OCI-LY7 (cell line): ENCODE results near the gene TMEM123. TPM values are rescaled to one million over a fixed set of nuclear protein-coding genes. Genes with fewer than 3 reads are reported as not detected.
A peak's percentile ranks its signal among the peaks of the same experiment; 100 is the strongest.

ENCODE experiments used
- BruUV-seq: library from RNA; stranded (reverse); fragments of 400-500 nt; replicated peaks from 2 replicates; lab custom pipeline; 2021; lab: Mats Ljungman, UMichigan
- CTCF ChIA-PET: fragments of 300-600 bp; sonication (Branson Sonifier 250); formaldehyde crosslinking; loops from one replicate; lab custom pipeline; 2022; ENCODE audit warnings: antibody characterized with exemption; ENCODE audit not compliant: unreplicated experiment; lab: Charles Lee
- POLR2A ChIA-PET: fragments of 300-600 bp; sonication (Branson Sonifier 250); formaldehyde crosslinking; loops from one replicate; lab custom pipeline; 2022; ENCODE audit warnings: antibody characterized with exemption; lab: Charles Lee
- DNase-seq: peaks from one replicate; pipeline ENCODE4 v3.0.0-alpha.2; 2015; ENCODE audit warnings: low spot score
- H2AFZ ChIP-seq: fragments of 200-600 bp; sonication (generic), shearing (Covaris generic); 2 replicates; pipeline ENCODE4 v1.6.1; 2014; ENCODE audit warnings: mild to moderate bottlenecking, antibody characterized with exemption, low read length, moderate library complexity
- H3K27ac ChIP-seq: fragments of 200-600 bp; sonication (generic); 2 replicates; pipeline ENCODE4 v1.5.1; 2014; ENCODE audit warnings: mixed run types, low read depth, mild to moderate bottlenecking, moderate library complexity, low read length, inconsistent platforms; ENCODE audit not compliant: poor library complexity, severe bottlenecking
- H3K36me3 ChIP-seq: fragments of 200-600 bp; sonication (generic); 2 replicates; pipeline ENCODE4 v1.6.1; 2014; ENCODE audit warnings: mild to moderate bottlenecking, antibody characterized with exemption, low read length, moderate library complexity, mixed read lengths; ENCODE audit not compliant: insufficient read depth
- H3K4me1 ChIP-seq: fragments of 200-600 bp; sonication (generic); 2 replicates; pipeline ENCODE4 v1.5.1; 2014; ENCODE audit warnings: mild to moderate bottlenecking, low read length; ENCODE audit not compliant: insufficient read depth, poor library complexity, severe bottlenecking
- H3K4me2 ChIP-seq: fragments of 200-600 bp; sonication (generic); 2 replicates; pipeline ENCODE4 v1.6.1; 2014; ENCODE audit warnings: mild to moderate bottlenecking, low read length
- H3K4me3 ChIP-seq: fragments of 200-600 bp; sonication (generic); 2 replicates; pipeline ENCODE4 v1.5.1; 2014; ENCODE audit warnings: mild to moderate bottlenecking, low read depth, low read length; ENCODE audit not compliant: poor library complexity, severe bottlenecking
- H3K79me2 ChIP-seq: fragments of 200-600 bp; sonication (generic); 2 replicates; pipeline ENCODE4 v1.6.1; 2016; ENCODE audit warnings: low read depth, mild to moderate bottlenecking, low read length, moderate library complexity, mixed read lengths; ENCODE audit not compliant: insufficient read depth
- H3K9me2 ChIP-seq: fragments of 200-600 bp; sonication (generic); 2 replicates; pipeline ENCODE4 v1.6.1; 2016; ENCODE audit warnings: mild to moderate bottlenecking, low read length, mixed read lengths; ENCODE audit not compliant: insufficient read depth
- H3K9me3 ChIP-seq: fragments of 200-600 bp; sonication (generic); 2 replicates; pipeline ENCODE4 v1.6.1; 2014; ENCODE audit warnings: mild to moderate bottlenecking, mixed run types, low read length, mixed read lengths
- H4K20me1 ChIP-seq: fragments of 200-600 bp; sonication (generic); 2 replicates; pipeline ENCODE4 v1.6.1; 2014; ENCODE audit warnings: mild to moderate bottlenecking, antibody characterized with exemption, low read length, moderate library complexity, mixed read lengths; ENCODE audit not compliant: insufficient read depth
- EZH2phosphoT487 ChIP-seq: fragments of 200-600 bp; sonication (generic); IDR thresholded peaks from 2 replicates; pipeline ENCODE4 v1.6.1; 2018; ENCODE audit warnings: low read depth, borderline replicate concordance, mild to moderate bottlenecking, mixed run types, antibody characterized with exemption, low read length, moderate library complexity, mixed read lengths
- intact Hi-C: fragments of 100-400 bp; cut with micrococcal nuclease; formaldehyde crosslinking; loops from one replicate; pipeline ENCODE4 v1.10.0; 2022; ENCODE audit not compliant: unreplicated experiment
- total RNA-seq, 2 experiments: library from RNA; depleted of rRNA in 1 of 2; stranded (reverse); fragments of >200 nt in 1 of 2; shearing (Covaris generic) in 1 of 2; gene quantifications; 2 replicates each; pipeline ENCODE4 v1.2.3, GENCODE V29; 2014 to 2022
- TF ChIP-seq, protein P1 (sequence below): fragments of 200-600 bp; sonication (generic); conservative IDR thresholded peaks from 2 replicates; pipeline ENCODE4 v1.5.1; 2014; ENCODE audit warnings: mild to moderate bottlenecking, antibody characterized with exemption, low read length, moderate library complexity, mixed read lengths

Gene TMEM123
- total RNA-seq, 2 experiments from 2014 or later, result 127 to 232 TPM

DNA sequence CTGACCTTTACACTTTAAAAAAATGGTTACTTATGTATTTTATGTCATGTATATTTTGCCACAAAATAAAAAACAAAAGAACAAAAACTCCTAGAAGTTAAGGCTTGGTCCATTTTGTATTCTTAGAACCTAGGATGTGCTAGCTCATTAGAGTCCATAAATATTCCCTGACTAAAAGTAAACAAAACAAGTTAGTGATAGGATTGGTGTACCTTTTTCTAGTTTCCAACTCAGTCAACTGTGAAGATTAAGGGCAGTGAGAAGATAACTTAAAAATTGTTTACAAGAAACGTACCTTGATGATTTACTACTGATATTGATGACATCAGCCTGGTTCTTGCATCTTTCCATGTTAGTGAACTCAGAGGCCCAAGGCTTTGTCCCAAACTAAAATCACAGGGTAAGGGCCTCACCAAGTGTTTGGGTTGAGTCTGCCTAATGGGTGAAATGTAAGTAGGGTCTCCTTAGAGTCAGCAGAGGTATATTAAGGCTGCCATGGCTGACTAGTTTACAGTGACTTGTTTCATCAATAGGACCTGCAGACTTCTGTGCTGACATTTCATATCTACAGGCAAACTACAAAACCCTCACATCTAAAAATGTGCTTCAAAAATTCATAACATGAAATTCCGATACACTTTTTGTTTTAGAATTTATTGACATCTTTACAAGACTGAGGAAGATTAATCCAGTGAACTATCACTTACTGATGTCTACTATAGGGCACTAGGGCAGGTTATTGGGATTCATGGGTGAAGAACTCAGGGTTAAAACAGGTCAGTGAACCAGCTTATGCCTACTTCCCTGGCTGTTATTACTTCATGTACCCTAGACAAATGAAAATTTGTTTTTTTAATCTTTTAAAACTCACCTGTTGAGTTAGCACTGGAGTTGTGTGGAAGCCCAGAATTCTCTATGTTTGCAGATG, 4.4 kb downstream of the TMEM123 start:
- Histone ChIP-seq H3K9me2 (no peaks in the 10 kb centered on the region), H3K27ac (peak overlapping the region; percentile 3), H3K79me2 (peaks cover 92% of the 10 kb centered on the region), H3K4me3 (peak overlapping the region; percentile 95), H4K20me1 (peaks cover 43% of the 10 kb centered on the region), H3K36me3 (peaks cover 78% of the 10 kb centered on the region), H3K4me1 (peaks cover 43% of the 10 kb centered on the region), H3K9me3 (peaks cover 12% of the 10 kb centered on the region; the same call in 1 of the 2 replicates), H3K4me2 (peak overlapping the region; percentile 92), H2AFZ (no peak overlapping the region)
- POLR2A ChIA-PET, result interaction anchor here (0.7 to 2.6 kb wide), 7 partner anchors 9 to 56 kb away, joined by 3 to 11 read pairs (median 4); no protein-coding TSS in a partner anchor
- intact Hi-C loops, result no loop called here
- DNase-seq, result no peak
- CTCF ChIA-PET, result no interaction called here
- TF ChIP-seq, protein P1, sequence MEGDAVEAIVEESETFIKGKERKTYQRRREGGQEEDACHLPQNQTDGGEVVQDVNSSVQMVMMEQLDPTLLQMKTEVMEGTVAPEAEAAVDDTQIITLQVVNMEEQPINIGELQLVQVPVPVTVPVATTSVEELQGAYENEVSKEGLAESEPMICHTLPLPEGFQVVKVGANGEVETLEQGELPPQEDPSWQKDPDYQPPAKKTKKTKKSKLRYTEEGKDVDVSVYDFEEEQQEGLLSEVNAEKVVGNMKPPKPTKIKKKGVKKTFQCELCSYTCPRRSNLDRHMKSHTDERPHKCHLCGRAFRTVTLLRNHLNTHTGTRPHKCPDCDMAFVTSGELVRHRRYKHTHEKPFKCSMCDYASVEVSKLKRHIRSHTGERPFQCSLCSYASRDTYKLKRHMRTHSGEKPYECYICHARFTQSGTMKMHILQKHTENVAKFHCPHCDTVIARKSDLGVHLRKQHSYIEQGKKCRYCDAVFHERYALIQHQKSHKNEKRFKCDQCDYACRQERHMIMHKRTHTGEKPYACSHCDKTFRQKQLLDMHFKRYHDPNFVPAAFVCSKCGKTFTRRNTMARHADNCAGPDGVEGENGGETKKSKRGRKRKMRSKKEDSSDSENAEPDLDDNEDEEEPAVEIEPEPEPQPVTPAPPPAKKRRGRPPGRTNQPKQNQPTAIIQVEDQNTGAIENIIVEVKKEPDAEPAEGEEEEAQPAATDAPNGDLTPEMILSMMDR, result no peak
- no peak for TF ChIP-seq EZH2phosphoT487
- no TSS peak for BruUV-seq

DNA sequence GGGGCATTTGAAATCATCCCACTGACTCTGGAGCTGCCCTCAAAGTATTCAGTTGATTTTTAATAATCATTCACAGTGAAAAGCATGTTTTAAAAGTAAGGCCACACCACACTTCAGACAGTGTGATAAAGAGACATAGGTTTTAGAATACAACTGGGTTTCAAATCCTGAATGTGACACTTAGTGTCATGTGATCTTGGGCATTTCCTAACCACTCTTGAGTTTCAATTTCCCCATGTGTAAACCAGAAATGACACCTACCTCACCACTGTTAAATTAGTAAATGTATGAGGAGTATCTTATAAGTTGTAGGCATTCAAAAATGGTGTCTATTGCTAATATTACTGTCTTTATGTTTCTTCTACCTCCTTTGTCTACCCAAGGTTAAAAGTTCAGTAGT, 5.4 kb downstream of the TMEM123 start:
- H4K20me1 ChIP-seq, result peaks cover 43% of the 10 kb centered on the region
- H2AFZ ChIP-seq, result no peak overlapping the region
- no peaks in the 10 kb centered on the region for H3K9me2 ChIP-seq
- no peak overlapping the region for H3K27ac ChIP-seq
- no TSS peak for BruUV-seq
- CTCF ChIA-PET, result no interaction called here
- peaks cover 97% of the 10 kb centered on the region for H3K79me2 ChIP-seq
- no peak for DNase-seq
- H3K4me2 ChIP-seq, result no peak overlapping the region; the same call in 1 of the 2 replicates
- H3K36me3 ChIP-seq, result peaks cover 78% of the 10 kb centered on the region
- intact Hi-C loops, result no loop called here
- H3K4me3 ChIP-seq, result no peak overlapping the region
- POLR2A ChIA-PET, result interaction anchor here (0.7 to 1.0 kb wide), 3 partner anchors 8 to 29 kb away, joined by 3 to 4 read pairs (median 3); no protein-coding TSS in a partner anchor
- TF ChIP-seq EZH2phosphoT487, result no peak
- TF ChIP-seq, protein P1, result no peak
- peaks cover 42% of the 10 kb centered on the region for H3K4me1 ChIP-seq
- H3K9me3 ChIP-seq, result peaks cover 12% of the 10 kb centered on the region; the same call in 1 of the 2 replicates
